ENCODE measurements around the gene PKP4.

Gene PKP4

GRCh38 chr2:158501301-158501700 lies 44.5 kb downstream of the PKP4 start:
- no peak for DNase-seq

- DNase-seq: no peak
Observed at GRCh38 chr2:158502974-158503373, 46.2 kb downstream of the PKP4 start.

- DNase-seq: no peak
Observed at GRCh38 chr2:158504088-158504487, 47.3 kb downstream of the PKP4 start.

- DNase-seq: no peak
Observed at GRCh38 chr2:158505448-158505934, 48.7 kb downstream of the PKP4 start.

GRCh38 chr2:158507141-158507540 lies 50.4 kb downstream of the PKP4 start:
- DNase-seq: no peak

- DNase-seq: no peak
Observed at GRCh38 chr2:158507679-158508078, 50.9 kb downstream of the PKP4 start.

GRCh38 chr2:158509928-158510797 lies 53.4 kb downstream of the PKP4 start:
- no peak for DNase-seq

- DNase-seq: no peak
Observed at GRCh38 chr2:158510887-158511286, 54.1 kb downstream of the PKP4 start.

- DNase-seq: no peak
Observed at GRCh38 chr2:158511706-158512105, 55.0 kb downstream of the PKP4 start.

- DNase-seq: no peak
Observed at GRCh38 chr2:158512323-158512722, 55.6 kb downstream of the PKP4 start.

GRCh38 chr2:158513841-158514240 lies 57.1 kb downstream of the PKP4 start:
- DNase-seq: no peak

GRCh38 chr2:158518084-158518483 lies 61.3 kb downstream of the PKP4 start:
- DNase-seq: no peak

- no peak for DNase-seq
Observed at GRCh38 chr2:158519481-158519880, 62.7 kb downstream of the PKP4 start.

- DNase-seq: no peak
Observed at GRCh38 chr2:158529379-158530259, 72.9 kb downstream of the PKP4 start.

GRCh38 chr2:158530829-158531228 lies 74.1 kb downstream of the PKP4 start:
- DNase-seq: no peak

GRCh38 chr2:158533009-158533408 lies 76.3 kb downstream of the PKP4 start:
- DNase-seq: no peak

- no peak for DNase-seq
Observed at GRCh38 chr2:158539176-158540005, 82.6 kb downstream of the PKP4 start.

- no peak for DNase-seq
Observed at GRCh38 chr2:158542577-158542976, 85.8 kb downstream of the PKP4 start.

- DNase-seq: no peak
Observed at GRCh38 chr2:158543957-158544356, 87.2 kb downstream of the PKP4 start.

- no peak for DNase-seq
Observed at GRCh38 chr2:158544998-158545397, 88.2 kb downstream of the PKP4 start.

- DNase-seq: no peak
Observed at GRCh38 chr2:158546412-158547144, 89.8 kb downstream of the PKP4 start.

- DNase-seq: no peak
Observed at GRCh38 chr2:158553257-158553656, 96.5 kb downstream of the PKP4 start.

Measured in NCI-H446 treated with DMSO at 0.1 percent for 48 hours (cell line).